Parathyroid adenoma (tissue), 2 donors: ENCODE measurements around the gene MYOM3.

ENCODE experiments used
- H2AFZ ChIP-seq: fragments of 300-600 bp; sonication (generic); one replicate; pipeline ENCODE4 v1.7.0; 2017; ENCODE audit warnings: antibody characterized with exemption, mild to moderate bottlenecking
- H3K27ac ChIP-seq: fragments of 300-600 bp; sonication (generic); one replicate; pipeline ENCODE4 v1.7.0; 2017
- H3K27me3 ChIP-seq: fragments of 300-600 bp; sonication (generic); one replicate; pipeline ENCODE4 v1.7.0; 2017; ENCODE audit warnings: low read length; ENCODE audit not compliant: control insufficient read depth, insufficient read depth
- H3K36me3 ChIP-seq: fragments of 300-600 bp; sonication (generic); one replicate; pipeline ENCODE4 v1.7.0; 2017; ENCODE audit warnings: low read length; ENCODE audit not compliant: control insufficient read depth, insufficient read depth
- H3K4me1 ChIP-seq: fragments of 300-600 bp; sonication (generic); one replicate; pipeline ENCODE4 v1.7.0; 2017; ENCODE audit warnings: control low read depth
- H3K4me2 ChIP-seq: fragments of 300-600 bp; sonication (generic); one replicate; pipeline ENCODE4 v1.7.0; 2017; ENCODE audit warnings: low read length
- H3K4me3 ChIP-seq: fragments of 300-600 bp; sonication (generic); one replicate; pipeline ENCODE4 v1.7.0; 2017; ENCODE audit warnings: low read depth, low read length
- H3K79me2 ChIP-seq: fragments of 300-600 bp; sonication (generic); one replicate; pipeline ENCODE4 v1.7.0; 2017; ENCODE audit warnings: control low read depth
- H3K9ac ChIP-seq: fragments of 300-600 bp; sonication (generic); one replicate; pipeline ENCODE4 v1.7.0; 2017; ENCODE audit warnings: mild to moderate bottlenecking
- H3K9me3 ChIP-seq: fragments of 300-600 bp; sonication (generic); one replicate; pipeline ENCODE4 v1.7.0; 2017; ENCODE audit warnings: low read length; ENCODE audit not compliant: control insufficient read depth
- TF ChIP-seq, protein P1 (sequence below): fragments of 300-600 bp; sonication (generic); IDR thresholded peaks from one replicate; pipeline ENCODE4 v1.7.0; 2017; ENCODE audit warnings: antibody characterized with exemption, mild to moderate bottlenecking
- donor health status: primary hyperparathyroidism.

Gene MYOM3

DNA sequence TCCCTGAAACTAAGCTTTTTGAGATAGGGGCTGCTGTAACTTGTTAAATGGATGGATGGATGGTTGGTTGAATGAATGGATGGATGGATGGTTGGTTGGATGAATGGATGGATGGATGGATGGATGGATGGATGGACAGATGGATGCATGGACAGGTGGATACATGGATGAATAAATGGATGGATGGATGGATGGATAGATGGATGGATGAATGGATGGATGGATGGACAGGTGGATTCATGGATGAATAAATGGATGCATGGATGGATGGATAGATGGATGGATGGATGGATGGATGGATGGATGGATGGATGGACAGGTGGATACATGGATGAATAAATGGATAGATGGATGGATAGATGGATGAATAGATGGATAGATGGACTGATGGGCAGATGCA, 26.9 kb downstream of the MYOM3 start:
- H3K27me3 ChIP-seq: no peaks in the 10 kb centered on the region
- no peaks in the 10 kb centered on the region for H3K79me2 ChIP-seq
- no peaks in the 10 kb centered on the region for H3K4me1 ChIP-seq
- H2AFZ ChIP-seq: no peak overlapping the region
- no peak overlapping the region for H3K4me2 ChIP-seq
- TF ChIP-seq, protein P1, sequence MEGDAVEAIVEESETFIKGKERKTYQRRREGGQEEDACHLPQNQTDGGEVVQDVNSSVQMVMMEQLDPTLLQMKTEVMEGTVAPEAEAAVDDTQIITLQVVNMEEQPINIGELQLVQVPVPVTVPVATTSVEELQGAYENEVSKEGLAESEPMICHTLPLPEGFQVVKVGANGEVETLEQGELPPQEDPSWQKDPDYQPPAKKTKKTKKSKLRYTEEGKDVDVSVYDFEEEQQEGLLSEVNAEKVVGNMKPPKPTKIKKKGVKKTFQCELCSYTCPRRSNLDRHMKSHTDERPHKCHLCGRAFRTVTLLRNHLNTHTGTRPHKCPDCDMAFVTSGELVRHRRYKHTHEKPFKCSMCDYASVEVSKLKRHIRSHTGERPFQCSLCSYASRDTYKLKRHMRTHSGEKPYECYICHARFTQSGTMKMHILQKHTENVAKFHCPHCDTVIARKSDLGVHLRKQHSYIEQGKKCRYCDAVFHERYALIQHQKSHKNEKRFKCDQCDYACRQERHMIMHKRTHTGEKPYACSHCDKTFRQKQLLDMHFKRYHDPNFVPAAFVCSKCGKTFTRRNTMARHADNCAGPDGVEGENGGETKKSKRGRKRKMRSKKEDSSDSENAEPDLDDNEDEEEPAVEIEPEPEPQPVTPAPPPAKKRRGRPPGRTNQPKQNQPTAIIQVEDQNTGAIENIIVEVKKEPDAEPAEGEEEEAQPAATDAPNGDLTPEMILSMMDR: no peak
- H3K9me3 ChIP-seq: no peaks in the 10 kb centered on the region
- no peaks in the 10 kb centered on the region for H3K36me3 ChIP-seq
- no peak overlapping the region for H3K27ac ChIP-seq
- no peak overlapping the region for H3K9ac ChIP-seq
- no peak overlapping the region for H3K4me3 ChIP-seq

DNA sequence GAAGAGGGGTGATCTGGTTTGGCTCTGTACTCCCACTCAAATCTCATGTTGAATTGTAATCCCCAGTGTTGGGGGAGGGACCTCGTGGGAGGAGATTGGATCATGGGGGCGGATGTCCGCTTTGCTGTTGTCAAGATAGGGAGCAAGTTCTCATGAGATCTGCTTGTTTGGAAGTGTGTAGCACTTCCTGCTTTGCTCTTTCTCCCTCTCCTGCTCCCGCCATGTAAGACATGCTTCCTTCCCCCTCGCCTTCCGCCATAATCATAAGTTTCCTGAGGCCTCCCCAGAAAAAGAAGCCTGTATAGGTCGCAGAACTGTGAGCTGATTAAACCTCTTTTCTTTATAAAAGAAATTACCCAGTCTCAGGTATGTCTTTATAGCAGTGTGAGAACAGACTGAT, 27.9 kb downstream of the MYOM3 start:
- Histone ChIP-seq H3K36me3 (no peaks in the 10 kb centered on the region), H3K4me2 (no peak overlapping the region), H3K27me3 (no peaks in the 10 kb centered on the region), H3K9me3 (no peaks in the 10 kb centered on the region), H3K9ac (no peak overlapping the region), H2AFZ (no peak overlapping the region), H3K27ac (no peak overlapping the region), H3K79me2 (no peaks in the 10 kb centered on the region), H3K4me3 (no peak overlapping the region), H3K4me1 (no peaks in the 10 kb centered on the region)
- TF ChIP-seq, protein P1: no peak

DNA sequence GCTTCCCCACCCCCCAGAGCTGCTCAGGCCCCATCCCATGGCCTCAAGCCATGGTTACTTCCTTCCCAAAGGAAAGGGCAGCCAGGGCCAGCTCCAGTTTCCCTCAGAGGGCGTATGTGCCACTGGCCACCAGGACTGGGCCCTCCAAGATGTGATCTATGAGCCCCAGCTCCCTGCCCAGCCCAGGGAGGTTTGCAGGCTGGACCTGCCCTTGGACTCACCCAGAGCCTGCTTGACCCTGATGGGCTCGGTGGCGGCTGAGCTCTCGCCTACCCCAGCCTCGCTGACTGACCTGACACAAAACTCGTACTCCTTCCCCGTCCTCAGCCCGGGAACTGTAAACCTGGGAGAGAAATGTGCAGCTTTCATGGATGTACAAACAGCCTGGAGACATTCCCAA, 29.6 kb downstream of the MYOM3 start:
- TF ChIP-seq, protein P1: no peak
- H3K4me2 ChIP-seq: no peak overlapping the region
- no peak overlapping the region for H2AFZ ChIP-seq
- no peaks in the 10 kb centered on the region for H3K4me1 ChIP-seq
- no peak overlapping the region for H3K27ac ChIP-seq
- H3K9me3 ChIP-seq: no peaks in the 10 kb centered on the region
- H3K36me3 ChIP-seq: no peaks in the 10 kb centered on the region
- H3K79me2 ChIP-seq: no peaks in the 10 kb centered on the region
- no peak overlapping the region for H3K9ac ChIP-seq
- no peaks in the 10 kb centered on the region for H3K27me3 ChIP-seq
- H3K4me3 ChIP-seq: no peak overlapping the region

DNA sequence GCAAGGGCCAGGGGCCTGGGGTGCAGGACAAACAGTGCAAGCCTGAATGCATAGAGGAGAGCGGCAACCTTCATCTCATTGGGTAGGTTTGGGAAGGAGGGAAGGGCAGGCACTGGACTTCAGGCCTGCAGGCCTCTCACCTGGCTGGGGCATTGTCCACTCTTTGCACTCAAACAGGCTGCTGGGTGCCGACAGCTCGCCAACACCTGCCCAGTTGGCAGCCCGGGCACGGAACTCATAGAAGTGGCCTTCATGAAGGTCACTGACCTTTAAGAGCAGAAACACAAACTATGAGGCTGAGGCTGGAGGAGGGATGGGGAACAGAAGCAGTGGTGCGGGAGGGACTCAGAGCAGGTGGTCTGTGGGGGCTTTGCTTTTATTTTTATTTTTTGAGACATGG, 30.7 kb downstream of the MYOM3 start:
- TF ChIP-seq, protein P1: no peak
- Histone ChIP-seq H3K9me3 (no peaks in the 10 kb centered on the region), H3K4me3 (no peak overlapping the region), H3K36me3 (no peaks in the 10 kb centered on the region), H3K27ac (no peak overlapping the region), H3K4me1 (no peaks in the 10 kb centered on the region), H3K79me2 (no peaks in the 10 kb centered on the region), H3K9ac (no peak overlapping the region), H3K27me3 (no peaks in the 10 kb centered on the region), H2AFZ (no peak overlapping the region), H3K4me2 (no peak overlapping the region)

DNA sequence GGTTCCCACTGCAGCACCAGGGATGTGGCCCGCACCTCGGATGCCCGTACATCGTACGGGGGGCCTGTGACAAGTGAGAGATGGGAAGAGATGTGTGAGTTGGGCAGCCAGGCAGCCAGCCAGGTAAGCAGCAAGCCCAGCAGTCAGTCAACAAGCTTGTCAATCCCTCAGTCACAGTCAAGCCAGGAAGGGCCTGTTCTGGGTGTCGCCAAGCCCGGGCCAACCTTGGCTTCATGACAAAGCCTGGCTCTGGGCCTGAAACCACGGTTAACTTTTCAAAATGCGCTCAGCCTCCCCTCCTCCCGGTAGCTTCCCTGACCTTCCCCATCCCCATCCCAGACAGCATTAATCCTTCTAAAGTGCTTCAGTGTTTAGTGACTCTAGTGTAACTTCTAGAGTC, 31.8 kb downstream of the MYOM3 start:
- no peaks in the 10 kb centered on the region for H3K36me3 ChIP-seq

More for the DNA sequence above, 31.8 kb downstream of the MYOM3 start:
- Histone ChIP-seq H3K4me1 (no peaks in the 10 kb centered on the region), H3K27me3 (no peaks in the 10 kb centered on the region), H2AFZ (no peak overlapping the region), H3K79me2 (no peaks in the 10 kb centered on the region), H3K9me3 (no peaks in the 10 kb centered on the region), H3K4me3 (no peak overlapping the region), H3K4me2 (no peak overlapping the region), H3K9ac (no peak overlapping the region), H3K27ac (no peak overlapping the region)
- TF ChIP-seq, protein P1: no peak
